ENCODE results near the gene ACTR6. TPM values are rescaled to one million over a fixed set of nuclear protein-coding genes. Genes with fewer than 3 reads are reported as not detected.

ACTR6 gene
- total RNA-seq, 1 donor from 2014 or later = 23.5 TPM

DNA sequence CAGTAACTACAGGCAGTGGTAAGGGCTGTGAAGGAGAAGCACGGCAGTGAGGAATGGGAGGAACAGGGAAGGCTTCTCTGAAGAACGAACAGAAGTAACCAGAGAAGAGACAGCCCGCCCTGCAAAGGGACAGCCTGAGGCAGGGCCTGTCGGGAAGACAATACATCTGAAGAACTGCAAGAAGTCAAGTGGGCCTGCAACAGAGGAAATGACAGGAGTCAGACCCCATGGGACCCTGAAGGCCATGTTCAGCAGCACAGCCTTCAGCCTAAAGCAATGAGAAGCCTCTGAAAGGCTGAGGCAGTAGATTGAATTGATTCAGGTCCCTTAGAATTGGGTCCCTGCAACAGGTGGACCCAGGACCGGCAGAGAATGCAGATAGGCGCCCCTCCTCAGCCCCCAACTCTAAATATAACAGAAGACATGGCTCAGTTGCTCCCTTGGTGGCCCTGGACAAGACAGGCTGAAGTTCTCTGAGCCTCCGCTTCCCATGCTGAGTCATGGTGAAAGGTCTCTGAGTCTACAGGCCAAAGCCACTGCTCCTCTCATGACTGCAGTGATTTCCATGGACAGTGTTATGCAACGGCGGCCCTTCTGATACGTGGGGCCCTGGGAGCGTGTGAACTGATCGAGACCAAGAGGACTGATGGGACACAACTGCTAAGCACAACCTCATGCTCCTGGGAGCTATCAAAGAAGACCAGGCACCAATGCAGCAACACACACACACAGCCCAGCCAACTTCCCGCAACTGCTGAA lies 10.8 kb upstream of the ACTR6 start:
- POLR2A ChIA-PET = no interaction called here
- no peak overlapping the region for H3K4me3 Mint-ChIP-seq
- TF ChIP-seq CTCF (IDR thresholded peaks at IDR 0.05) = no peak
- H3K27me3 Mint-ChIP-seq = no peaks in the 10 kb centered on the region
- peaks cover 56% of the 10 kb centered on the region for H3K36me3 Mint-ChIP-seq (ENCODE audit: low read depth)
- DNase-seq (no peak), ATAC-seq (ENCODE audit: low read depth) (no peak)
- CTCF ChIA-PET = interaction anchor here (0.9 kb wide), 1 partner anchor 35 kb away, joined by 3 read pairs; no protein-coding TSS in a partner anchor
- intact Hi-C loops (cut with micrococcal nuclease) = no loop called here
- H3K4me1 Mint-ChIP-seq = no peaks in the 10 kb centered on the region
- H3K9me3 Mint-ChIP-seq = no peaks in the 10 kb centered on the region
- H3K27ac Mint-ChIP-seq = no peak overlapping the region

DNA sequence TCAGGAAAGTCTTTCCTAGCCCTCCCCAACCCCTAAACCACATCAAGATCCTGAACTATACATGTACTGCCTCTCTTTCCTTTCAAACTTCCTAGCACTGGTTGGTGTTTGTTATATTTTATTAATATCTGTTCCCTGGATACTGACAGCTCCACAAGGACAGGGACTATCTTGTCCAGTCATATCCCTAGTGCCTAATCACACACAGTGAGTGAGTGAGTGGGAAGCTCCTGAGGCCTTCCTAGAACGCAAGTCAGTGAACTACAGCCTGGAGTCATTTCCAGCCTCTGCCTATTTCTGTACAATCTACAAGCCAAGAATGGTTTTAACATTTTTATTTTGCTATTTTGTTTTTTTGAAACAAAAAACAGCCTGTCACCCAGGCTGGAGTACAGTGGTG lies 7.5 kb upstream of the ACTR6 start:
- Mint-ChIP-seq H3K4me1 (no peaks in the 10 kb centered on the region), H3K36me3 (ENCODE audit: low read depth) (peaks cover 63% of the 10 kb centered on the region), H3K9me3 (no peaks in the 10 kb centered on the region), H3K27me3 (no peaks in the 10 kb centered on the region), H3K4me3 (no peak overlapping the region), H3K27ac (no peak overlapping the region)
- ChIA-PET CTCF (no interaction called here), POLR2A (interaction anchor here (0.6 kb wide), 1 partner anchor 88 kb away, joined by 4 read pairs; no protein-coding TSS in a partner anchor)
- ATAC-seq (ENCODE audit: low read depth) (no peak), DNase-seq (no peak)
- intact Hi-C loops (cut with micrococcal nuclease) = no loop called here
- TF ChIP-seq CTCF (IDR thresholded peaks at IDR 0.05) = no peak

DNA sequence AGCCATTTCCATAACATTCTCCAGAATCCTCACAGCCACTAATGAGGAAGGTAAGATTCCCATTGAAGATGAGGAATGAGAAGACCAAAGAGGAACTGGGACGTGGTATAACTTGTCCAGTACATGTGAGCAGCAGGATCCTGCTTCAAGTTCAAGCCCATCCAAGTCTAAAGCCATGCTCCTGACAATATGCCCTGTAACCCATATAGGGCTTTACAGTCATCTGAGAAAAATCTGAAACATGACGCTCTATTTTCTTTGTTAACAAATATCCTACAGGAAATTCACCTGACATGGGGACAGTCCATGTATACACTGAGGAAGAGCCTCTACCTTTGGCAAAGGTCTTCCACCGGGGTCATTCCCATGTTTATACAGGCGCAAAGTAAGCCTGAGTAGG lies 3.1 kb upstream of the ACTR6 start:
- TF ChIP-seq CTCF (IDR thresholded peaks at IDR 0.05) = no peak
- Mint-ChIP-seq H3K27me3 (no peaks in the 10 kb centered on the region), H3K4me3 (no peak overlapping the region), H3K4me1 (peaks cover 25% of the 10 kb centered on the region), H3K27ac (no peak overlapping the region), H3K9me3 (no peaks in the 10 kb centered on the region), H3K36me3 (ENCODE audit: low read depth) (peaks cover 35% of the 10 kb centered on the region)
- ChIA-PET CTCF (no interaction called here), POLR2A (no interaction called here)
- intact Hi-C loops (cut with micrococcal nuclease) = no loop called here
- no peak for ATAC-seq (ENCODE audit: low read depth)
- DNase-seq = no peak

DNA sequence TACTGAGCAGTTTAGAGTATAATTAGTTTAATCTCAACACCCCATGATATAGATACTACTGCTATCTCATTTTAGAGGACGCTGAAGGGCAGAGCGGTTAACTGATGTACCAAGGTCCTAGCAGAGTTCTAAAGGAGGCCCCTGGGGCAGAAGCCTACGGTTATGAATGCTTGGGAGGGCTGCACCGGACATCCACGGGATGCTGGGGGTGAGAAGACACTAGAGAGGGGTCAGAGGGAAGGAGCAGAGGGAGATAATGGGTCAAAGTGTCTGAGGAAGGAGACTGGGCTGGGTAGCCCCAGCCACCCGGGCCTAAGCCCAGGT lies 1.6 kb upstream of the ACTR6 start:
- no peak for DNase-seq
- no peaks in the 10 kb centered on the region for H3K27me3 Mint-ChIP-seq
- ChIA-PET CTCF (no interaction called here), POLR2A (no interaction called here)
- H3K36me3 Mint-ChIP-seq (ENCODE audit: low read depth) = peaks cover 25% of the 10 kb centered on the region
- H3K4me1 Mint-ChIP-seq = peaks cover 29% of the 10 kb centered on the region
- peak overlapping the region; percentile 80 for H3K27ac Mint-ChIP-seq
- H3K4me3 Mint-ChIP-seq = peak overlapping the region; percentile 98
- TF ChIP-seq CTCF (IDR thresholded peaks at IDR 0.05) = no peak
- no peak for ATAC-seq (ENCODE audit: low read depth)
- intact Hi-C loops (cut with micrococcal nuclease) = loop anchor here (1.0 kb wide), 1 partner anchor 1078 kb away; no protein-coding TSS in a partner anchor
- H3K9me3 Mint-ChIP-seq = no peaks in the 10 kb centered on the region

- Mint-ChIP-seq H3K27me3 (no peaks in the 10 kb centered on the region), H3K4me3 (peak overlapping the region; percentile 98), H3K27ac (peak overlapping the region; percentile 95), H3K9me3 (no peaks in the 10 kb centered on the region), H3K36me3 (ENCODE audit: low read depth) (peaks cover 20% of the 10 kb centered on the region), H3K4me1 (peaks cover 29% of the 10 kb centered on the region)
- no peak for TF ChIP-seq CTCF (IDR thresholded peaks at IDR 0.05)
- intact Hi-C loops (cut with micrococcal nuclease) = loop anchor here (1.0 to 10.0 kb wide), 8 partner anchors 35 to 1633 kb away; partner anchors contain the start of genes BLTP3B, DEPDC4, GAS2L3 and GNPTAB
- DNase-seq (peak; percentile 75), ATAC-seq (ENCODE audit: low read depth) (peak; percentile 77)
- ChIA-PET CTCF (no interaction called here), POLR2A (interaction anchor here (1.9 kb wide), 1 partner anchor 67 kb away, joined by 26 read pairs; the partner anchor contains the start of genes DEPDC4 and SCYL2)
Observed at GRCh38 chr12:100199347-100200149, 1.1 kb upstream of the ACTR6 start.

All from activated B cell treated with CpG ODN at 0.5 μM for 24 hours (primary cell).